Hepatocyte (in vitro differentiated cells): ENCODE results near the gene PHLDB2. TPM values are rescaled to one million over a fixed set of nuclear protein-coding genes. Genes with fewer than 3 reads are reported as not detected.

Source experiments
- DNase-seq: peaks from one replicate; pipeline ENCODE4 v3.0.0-alpha.2; 2016; ENCODE audit warnings: low spot score
- H2AFZ ChIP-seq: fragments of 200-600 bp; sonication (generic); 2 replicates; pipeline ENCODE4 v1.6.0; 2016; ENCODE audit warnings: antibody characterized with exemption, mild to moderate bottlenecking
- H3K27ac ChIP-seq: fragments of 200-600 bp; sonication (generic); 2 replicates; pipeline ENCODE4 v1.5.1; 2016; ENCODE audit warnings: mild to moderate bottlenecking
- H3K27me3 ChIP-seq: fragments of 200-600 bp; sonication (generic); 2 replicates; pipeline ENCODE4 v1.6.1; 2016
- H3K36me3 ChIP-seq: fragments of 200-600 bp; sonication (generic); replicated peaks from 2 replicates; pipeline ENCODE4 v1.5.1; 2016; ENCODE audit warnings: low read depth; ENCODE audit not compliant: insufficient read depth
- H3K4me1 ChIP-seq: fragments of 200-600 bp; sonication (generic); 2 replicates; pipeline ENCODE4 v1.5.1; 2016; ENCODE audit warnings: mild to moderate bottlenecking, moderate library complexity; ENCODE audit not compliant: insufficient read depth
- H3K4me2 ChIP-seq: fragments of 200-600 bp; sonication (generic); 2 replicates; pipeline ENCODE4 v1.6.0; 2016
- H3K4me3 ChIP-seq: fragments of 200-600 bp; sonication (generic); 2 replicates; pipeline ENCODE4 v1.5.1; 2016; ENCODE audit warnings: mild to moderate bottlenecking
- H3K79me2 ChIP-seq: fragments of 200-600 bp; sonication (generic); 2 replicates; pipeline ENCODE4 v1.6.0; 2017; ENCODE audit warnings: mild to moderate bottlenecking
- H3K9me2 ChIP-seq: fragments of 200-600 bp; sonication (generic); replicated peaks from 2 replicates; pipeline ENCODE4 v1.6.0; 2017; ENCODE audit warnings: mild to moderate bottlenecking; ENCODE audit not compliant: insufficient read depth
- H3K9me3 ChIP-seq: fragments of 200-600 bp; sonication (generic); 2 replicates; pipeline ENCODE4 v1.5.1; 2016; ENCODE audit warnings: low read depth, mild to moderate bottlenecking
- H4K20me1 ChIP-seq: fragments of 200-600 bp; sonication (generic); 2 replicates; pipeline ENCODE4 v1.6.0; 2016; ENCODE audit warnings: mild to moderate bottlenecking; ENCODE audit not compliant: insufficient read depth, poor library complexity, severe bottlenecking
- EZH2 ChIP-seq: fragments of 200-600 bp; sonication (generic); IDR thresholded peaks from 2 replicates; pipeline ENCODE4 v1.6.1; 2016; ENCODE audit warnings: antibody characterized with exemption, mild to moderate bottlenecking, borderline replicate concordance
- EZH2phosphoT487 ChIP-seq: fragments of 200-600 bp; sonication (generic); IDR thresholded peaks from one replicate; pipeline ENCODE4 v1.6.1; 2018; ENCODE audit warnings: antibody characterized with exemption, mild to moderate bottlenecking, low read depth, moderate library complexity; ENCODE audit not compliant: unreplicated experiment, severe bottlenecking
- WGBS: methylation state at CpG from one replicate; pipeline ENCODE4 v1.1.6; 2016; ENCODE audit warnings: low lambda C conversion rate; ENCODE audit errors: missing lambda C conversion rate; 5-methylcytosine and 5-hydroxymethylcytosine counted together
- polyA plus RNA-seq: library from polyadenylated mRNA; unstranded; fragments of >200 nt; fragmentation: Nextera tagmentation; extraction: Ambion mirVana; gene quantifications from 2 replicates; pipeline ENCODE4 v1.2.1, GENCODE V29; 2016
- total RNA-seq: library from RNA; depleted of rRNA; stranded (reverse); fragments of >200 nt; gene quantifications from 2 replicates; pipeline ENCODE4 v1.2.3, GENCODE V29; 2014
- TF ChIP-seq, protein P1 (sequence below): fragments of 200-600 bp; sonication (generic); IDR thresholded peaks from 2 replicates; pipeline ENCODE4 v1.5.1; 2016; ENCODE audit warnings: antibody characterized with exemption, mild to moderate bottlenecking; ENCODE audit not compliant: poor library complexity

PHLDB2 gene
- total and polyA plus RNA-seq, 2 experiments from 2014 or later: 49.0 to 52.7 TPM

DNA sequence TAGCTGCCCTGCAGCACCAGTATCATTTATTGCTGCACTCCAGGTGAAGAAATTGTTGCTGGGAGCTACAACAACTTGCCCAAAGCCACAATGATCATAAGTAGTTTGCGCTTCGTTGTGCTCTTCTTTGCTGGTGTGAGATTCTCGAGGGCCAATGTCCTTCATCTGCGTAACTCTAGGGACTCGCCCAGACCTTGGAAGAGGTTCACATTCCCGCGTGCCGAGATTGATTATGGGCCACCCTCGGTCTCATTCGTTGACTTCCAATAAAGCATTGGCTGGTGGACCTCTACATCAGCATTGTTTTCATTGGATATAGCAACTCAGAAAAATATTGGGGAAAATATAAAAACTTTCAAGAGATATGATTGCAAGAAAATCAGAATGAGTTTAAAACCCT is 423 bp upstream of the PHLDB2 start:
- Histone ChIP-seq H3K9me2 (no peaks in the 10 kb centered on the region), H3K4me1 (peaks cover 5% of the 10 kb centered on the region), H3K36me3 (no peaks in the 10 kb centered on the region), H3K27ac (peak overlapping the region; percentile 98), H4K20me1 (no peaks in the 10 kb centered on the region), H3K79me2 (peaks cover 36% of the 10 kb centered on the region), H3K9me3 (no peaks in the 10 kb centered on the region), H3K27me3 (no peaks in the 10 kb centered on the region), H3K4me2 (peak overlapping the region; percentile 77), H3K4me3 (peak overlapping the region; percentile 94), H2AFZ (peak overlapping the region; percentile 83)
- TF ChIP-seq EZH2phosphoT487 (no peak), EZH2 (no peak)
- TF ChIP-seq, protein P1, sequence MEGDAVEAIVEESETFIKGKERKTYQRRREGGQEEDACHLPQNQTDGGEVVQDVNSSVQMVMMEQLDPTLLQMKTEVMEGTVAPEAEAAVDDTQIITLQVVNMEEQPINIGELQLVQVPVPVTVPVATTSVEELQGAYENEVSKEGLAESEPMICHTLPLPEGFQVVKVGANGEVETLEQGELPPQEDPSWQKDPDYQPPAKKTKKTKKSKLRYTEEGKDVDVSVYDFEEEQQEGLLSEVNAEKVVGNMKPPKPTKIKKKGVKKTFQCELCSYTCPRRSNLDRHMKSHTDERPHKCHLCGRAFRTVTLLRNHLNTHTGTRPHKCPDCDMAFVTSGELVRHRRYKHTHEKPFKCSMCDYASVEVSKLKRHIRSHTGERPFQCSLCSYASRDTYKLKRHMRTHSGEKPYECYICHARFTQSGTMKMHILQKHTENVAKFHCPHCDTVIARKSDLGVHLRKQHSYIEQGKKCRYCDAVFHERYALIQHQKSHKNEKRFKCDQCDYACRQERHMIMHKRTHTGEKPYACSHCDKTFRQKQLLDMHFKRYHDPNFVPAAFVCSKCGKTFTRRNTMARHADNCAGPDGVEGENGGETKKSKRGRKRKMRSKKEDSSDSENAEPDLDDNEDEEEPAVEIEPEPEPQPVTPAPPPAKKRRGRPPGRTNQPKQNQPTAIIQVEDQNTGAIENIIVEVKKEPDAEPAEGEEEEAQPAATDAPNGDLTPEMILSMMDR: no peak
- whole genome bisulfite sequencing: 27% methylated on average over 10 of the region's 10 CpGs
- no peak for DNase-seq

DNA sequence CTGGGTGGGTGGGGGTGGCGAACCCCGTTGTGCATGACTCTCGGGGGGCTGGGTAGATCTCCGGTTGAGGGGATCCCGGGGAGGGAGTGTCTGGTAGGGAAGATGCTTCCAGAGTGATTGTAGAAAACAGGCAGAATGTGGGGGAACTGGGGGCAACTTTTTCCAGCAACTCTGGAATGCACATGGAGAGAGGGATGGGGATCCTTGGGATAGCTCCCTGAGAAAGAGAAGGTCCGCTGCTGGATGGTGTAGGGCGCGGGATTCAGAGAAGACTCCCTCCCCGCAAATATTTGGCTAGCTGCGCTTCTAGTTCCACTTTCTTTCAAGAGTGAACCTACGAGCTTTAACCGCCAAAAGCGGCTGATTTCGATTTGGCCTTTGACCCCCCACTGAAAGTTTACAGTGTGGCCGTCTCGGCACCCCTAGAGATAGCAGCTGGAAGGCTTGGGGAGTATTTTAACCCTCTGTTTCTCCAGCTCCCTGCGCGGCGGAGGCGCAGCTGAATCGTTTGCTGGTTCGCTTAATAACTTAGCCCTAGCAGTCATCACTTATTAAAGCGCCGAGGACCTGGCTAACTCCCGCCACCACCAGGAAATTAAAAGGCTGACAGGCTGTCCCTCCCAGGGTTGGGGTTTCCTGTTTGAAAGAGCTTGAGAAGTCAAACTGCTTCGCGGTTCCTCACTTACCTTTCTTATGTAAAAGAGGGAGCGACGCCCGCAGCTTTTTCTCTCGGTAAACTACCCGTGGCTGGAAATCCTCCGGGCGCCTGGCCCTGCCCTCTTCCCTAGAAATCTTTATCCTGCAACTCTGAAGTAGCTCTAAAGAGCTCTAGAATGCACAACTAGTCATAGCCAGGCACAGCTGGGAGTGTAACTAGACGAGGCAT is 1.2 kb downstream of the PHLDB2 start:
- no peak for TF ChIP-seq EZH2phosphoT487
- TF ChIP-seq, protein P1: peak; percentile 53
- H3K79me2 ChIP-seq: peaks cover 43% of the 10 kb centered on the region
- 1% methylated on average over 31 of the region's 35 CpGs for WGBS

DNA sequence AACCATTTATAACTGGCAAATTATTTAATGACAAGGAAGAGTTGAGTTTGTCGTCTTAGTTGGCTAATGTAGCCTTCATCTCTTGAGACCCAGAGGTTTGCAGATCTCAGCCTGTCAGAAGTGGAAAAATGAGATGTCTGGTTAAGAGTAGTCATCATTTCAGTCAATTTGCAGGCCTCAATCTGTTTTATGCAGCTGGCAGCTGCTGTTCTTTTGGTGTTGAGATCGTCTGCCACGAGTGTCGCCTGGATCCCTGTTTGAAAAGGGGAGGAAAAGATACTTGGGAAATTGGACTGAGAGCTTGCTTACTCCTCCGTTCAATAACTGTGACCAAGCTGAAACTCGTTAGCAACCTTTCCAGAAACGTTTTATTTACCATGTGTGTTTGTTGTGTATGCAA is 2.3 kb downstream of the PHLDB2 start:
- peak overlapping the region; percentile 94 for H3K4me3 ChIP-seq
- H2AFZ ChIP-seq: no peak overlapping the region
- H3K27ac ChIP-seq: peak overlapping the region; percentile 98
- H3K9me3 ChIP-seq: no peaks in the 10 kb centered on the region
- H3K9me2 ChIP-seq: no peaks in the 10 kb centered on the region
- no peaks in the 10 kb centered on the region for H4K20me1 ChIP-seq
- peak overlapping the region; percentile 77 for H3K4me2 ChIP-seq
- no peak for TF ChIP-seq EZH2phosphoT487
- TF ChIP-seq, protein P1: no peak
- H3K4me1 ChIP-seq: peaks cover 23% of the 10 kb centered on the region
- DNase-seq: no peak
- H3K79me2 ChIP-seq: peaks cover 51% of the 10 kb centered on the region
- H3K27me3 ChIP-seq: no peaks in the 10 kb centered on the region
- 38% methylated on average over 7 of the region's 7 CpGs for WGBS
- H3K36me3 ChIP-seq: no peaks in the 10 kb centered on the region

More for the DNA sequence above, 1.2 kb downstream of the PHLDB2 start:
- DNase-seq: peak; percentile 87
- H3K9me3 ChIP-seq: no peaks in the 10 kb centered on the region
- no peaks in the 10 kb centered on the region for H3K36me3 ChIP-seq
- no peaks in the 10 kb centered on the region for H3K27me3 ChIP-seq
- H3K9me2 ChIP-seq: no peaks in the 10 kb centered on the region
- H4K20me1 ChIP-seq: no peaks in the 10 kb centered on the region
- peak overlapping the region; percentile 77 for H3K4me2 ChIP-seq
- H3K4me3 ChIP-seq: peak overlapping the region; percentile 94
- H3K27ac ChIP-seq: peak overlapping the region; percentile 98
- H3K4me1 ChIP-seq: peaks cover 18% of the 10 kb centered on the region
- peak overlapping the region; percentile 64 for H2AFZ ChIP-seq
